Measurements from ENCODE around the gene LIF.

The LIF gene

DNA sequence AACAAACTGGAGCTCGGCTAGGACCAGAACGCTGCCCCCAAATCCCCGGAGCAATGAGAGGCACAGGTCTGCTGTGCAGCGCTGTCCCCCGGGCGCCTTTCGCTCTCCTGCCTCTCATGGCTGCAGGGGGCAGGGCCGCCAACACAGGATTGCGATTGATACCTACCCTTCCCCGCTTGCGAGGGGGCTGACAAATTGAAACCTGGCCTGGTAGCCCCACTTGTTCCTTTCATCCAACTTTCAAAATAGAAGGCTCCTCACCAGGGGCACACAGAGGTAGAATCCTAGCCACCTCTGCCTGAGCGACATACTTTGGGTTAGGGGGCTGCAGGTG, 43.4 kb upstream of the LIF start:
- Histone ChIP-seq H3K79me2 (no peaks in the 10 kb centered on the region), H3K9me3 (ENCODE audit: control insufficient read depth, low read length) (no peaks in the 10 kb centered on the region), H3K4me3 (ENCODE audit: low read depth, low read length) (peak overlapping the region; percentile 88), H3K27me3 (ENCODE audit: control insufficient read depth, insufficient read depth, low read length) (no peaks in the 10 kb centered on the region), H3K27ac (peak overlapping the region; percentile 98), H3K36me3 (ENCODE audit: control insufficient read depth, insufficient read depth, low read length) (no peaks in the 10 kb centered on the region), H3K4me1 (peaks cover 22% of the 10 kb centered on the region), H3K9ac (no peak overlapping the region), H2AFZ (no peak overlapping the region), H3K4me2 (ENCODE audit: low read length) (peak overlapping the region; percentile 67)
- TF ChIP-seq CTCF (IDR thresholded peaks at IDR 0.05), result no peak

GRCh38 chr22:30289141-30289979, 42.8 kb upstream of the LIF start, which contains the start of gene CASTOR1:
Gene CASTOR1 (minus strand): TSS chr22:30289505. CDS start chr22:30289497, 8 bp downstream.
- Histone ChIP-seq H3K4me1 (peaks cover 22% of the 10 kb centered on the region), H3K27ac (peak within 1 kb of the TSS; percentile 98), H3K9ac (peak within 1 kb of the TSS; percentile 55), H3K36me3 (ENCODE audit: control insufficient read depth, insufficient read depth, low read length) (no peaks in the 10 kb centered on the region), H3K79me2 (no peaks in the 10 kb centered on the region), H2AFZ (peak within 1 kb of the TSS; percentile 15), H3K4me2 (ENCODE audit: low read length) (peak within 1 kb of the TSS; percentile 95), H3K9me3 (ENCODE audit: control insufficient read depth, low read length) (no peaks in the 10 kb centered on the region), H3K27me3 (ENCODE audit: control insufficient read depth, insufficient read depth, low read length) (no peaks in the 10 kb centered on the region), H3K4me3 (ENCODE audit: low read depth, low read length) (peak within 1 kb of the TSS; percentile 88)
- no peak for TF ChIP-seq CTCF (IDR thresholded peaks at IDR 0.05)

DNA sequence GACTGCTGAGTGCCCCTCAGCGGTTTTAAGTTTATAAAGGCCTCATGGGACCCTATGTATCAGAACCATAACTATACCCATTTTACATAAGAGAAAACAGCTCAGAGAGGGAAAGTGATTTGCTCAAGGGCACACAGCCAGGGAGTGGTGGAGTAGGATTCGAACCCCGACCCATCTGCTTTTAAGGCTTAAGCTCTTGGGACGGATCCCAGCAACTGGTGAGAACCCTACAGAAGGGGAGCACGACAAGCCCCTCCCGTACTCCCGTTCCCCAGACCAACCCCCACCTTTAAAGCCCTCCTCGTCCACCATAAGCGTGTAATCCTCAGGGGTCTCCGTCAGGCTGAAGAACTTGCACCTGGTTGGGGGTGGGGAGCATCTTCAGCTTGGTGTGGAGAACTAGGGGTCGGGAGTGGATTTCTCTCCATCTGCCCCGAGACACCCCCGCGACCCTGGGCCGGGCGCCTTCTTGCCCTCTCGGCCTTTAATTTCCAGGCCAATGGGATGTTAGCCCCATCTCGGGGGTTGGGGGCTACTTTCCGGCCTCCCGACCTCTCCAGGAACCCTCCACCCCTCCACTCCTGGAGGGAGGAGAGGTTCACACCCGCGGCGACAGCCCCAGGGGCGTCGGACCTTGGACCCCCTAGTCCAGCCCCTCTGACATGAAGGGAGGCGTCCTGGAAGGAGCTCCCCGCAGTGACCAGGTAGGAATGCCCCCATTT, 42.0 kb upstream of the LIF start:
- H3K36me3 ChIP-seq (ENCODE audit: control insufficient read depth, insufficient read depth, low read length), result no peaks in the 10 kb centered on the region
- H3K79me2 ChIP-seq, result no peaks in the 10 kb centered on the region
- peak overlapping the region; percentile 95 for H3K4me2 ChIP-seq (ENCODE audit: low read length)
- peaks cover 22% of the 10 kb centered on the region for H3K4me1 ChIP-seq
- H3K9ac ChIP-seq, result peak overlapping the region; percentile 55
- no peaks in the 10 kb centered on the region for H3K27me3 ChIP-seq (ENCODE audit: control insufficient read depth, insufficient read depth, low read length)
- TF ChIP-seq CTCF (IDR thresholded peaks at IDR 0.05), result no peak
- peak overlapping the region; percentile 88 for H3K4me3 ChIP-seq (ENCODE audit: low read depth, low read length)
- peak overlapping the region; percentile 98 for H3K27ac ChIP-seq
- H2AFZ ChIP-seq, result peak overlapping the region; percentile 15
- H3K9me3 ChIP-seq (ENCODE audit: control insufficient read depth, low read length), result no peaks in the 10 kb centered on the region

- Histone ChIP-seq H3K27ac (peak overlapping the region; percentile 98), H2AFZ (no peak overlapping the region), H3K4me1 (peaks cover 22% of the 10 kb centered on the region), H3K79me2 (no peaks in the 10 kb centered on the region), H3K27me3 (ENCODE audit: control insufficient read depth, insufficient read depth, low read length) (no peaks in the 10 kb centered on the region), H3K4me2 (ENCODE audit: low read length) (peak overlapping the region; percentile 95), H3K4me3 (ENCODE audit: low read depth, low read length) (peak overlapping the region; percentile 88), H3K36me3 (ENCODE audit: control insufficient read depth, insufficient read depth, low read length) (no peaks in the 10 kb centered on the region), H3K9ac (no peak overlapping the region), H3K9me3 (ENCODE audit: control insufficient read depth, low read length) (no peaks in the 10 kb centered on the region)
- TF ChIP-seq CTCF (IDR thresholded peaks at IDR 0.05), result peak; percentile 71
Observed at GRCh38 chr22:30287648-30288418, 41.3 kb upstream of the LIF start.

Measured in parathyroid adenoma (tissue), 2 donors.